ENCODE results near the gene C12orf57.

- no peak for TF ChIP-seq EZH2phosphoT487 (IDR thresholded peaks at IDR 0.05; ENCODE audit: insufficient read depth, low read depth)
- TF ChIP-seq EZH2 (IDR thresholded peaks at IDR 0.05; ENCODE audit: insufficient read depth, poor library complexity, severe bottlenecking) = no peak
Observed at GRCh38 chr12:6921996-6922946, 21.6 kb upstream of the C12orf57 start.
